ENCODE measurements around the gene ZNF789.
A peak's percentile ranks its signal among the peaks of the same experiment; 100 is the strongest.
"Not testable (repeated sequence)": the region's sequence is repeated elsewhere in the genome, so short reads cannot be mapped to it uniquely, and the experiment has no call there.

- TF ChIP-seq ZBTB38 (CRISPR knock-in tag; IDR thresholded peaks at IDR 0.05) = peak; percentile 22; the same call in 1 of the 2 replicates
- TF ChIP-seq CTCF (CRISPR knock-in tag; IDR thresholded peaks at IDR 0.05); ZC3H13 (CRISPR knock-in tag; IDR thresholded peaks at IDR 0.05); NR2C2 (CRISPR knock-in tag; IDR thresholded peaks at IDR 0.05; ENCODE audit: borderline replicate concordance); HDAC1 (CRISPR knock-in tag; IDR thresholded peaks at IDR 0.05): not testable (repeated sequence)
These were observed 28.5 kb downstream of the ZNF789 start for GRCh38 chr7:99501236-99501635.

Data from HepG2 (cell line).